Calu3 (cell line): ENCODE results near the gene TOB2. TPM values are rescaled to one million over a fixed set of nuclear protein-coding genes. Genes with fewer than 3 reads are reported as not detected.
A peak's percentile ranks its signal among the peaks of the same experiment; 100 is the strongest.

Source experiments
- BruUV-seq: library from RNA; stranded (reverse); fragments of 400-500 nt; replicated peaks from 2 replicates; lab custom pipeline; 2021; lab: Mats Ljungman, UMichigan
- CTCF ChIA-PET: fragments of 300-600 bp; sonication (Branson Sonifier 250); formaldehyde crosslinking; loops from one replicate; lab custom pipeline; 2022; ENCODE audit warnings: antibody characterized with exemption; lab: Charles Lee
- DNase-seq: peaks from one replicate; pipeline ENCODE4 v3.0.0; 2022
- H3K27ac Mint-ChIP-seq: one replicate; pipeline ENCODE4 v1.8.0; 2022; ENCODE audit warnings: mixed read lengths; ENCODE audit not compliant: unreplicated experiment
- H3K27me3 Mint-ChIP-seq: one replicate; pipeline ENCODE4 v1.8.0; 2022; ENCODE audit warnings: mixed read lengths; ENCODE audit not compliant: unreplicated experiment
- H3K36me3 Mint-ChIP-seq: one replicate; pipeline ENCODE4 v1.8.0; 2022; ENCODE audit warnings: mild to moderate bottlenecking, moderate library complexity, mixed read lengths; ENCODE audit not compliant: insufficient read depth, unreplicated experiment
- H3K4me1 Mint-ChIP-seq: one replicate; pipeline ENCODE4 v1.8.0; 2022; ENCODE audit warnings: mild to moderate bottlenecking, low read depth, mixed read lengths; ENCODE audit not compliant: unreplicated experiment
- H3K4me3 Mint-ChIP-seq: one replicate; pipeline ENCODE4 v1.8.0; 2022; ENCODE audit warnings: mild to moderate bottlenecking, low read depth, moderate library complexity, mixed read lengths; ENCODE audit not compliant: unreplicated experiment
- H3K9me3 Mint-ChIP-seq: one replicate; pipeline ENCODE4 v1.8.0; 2022; ENCODE audit warnings: low read depth, mixed read lengths; ENCODE audit not compliant: unreplicated experiment
- CTCF ChIP-seq: fragments of 200-600 bp; IDR thresholded peaks from one replicate; pipeline ENCODE4 v1.8.0; 2022; ENCODE audit warnings: antibody characterized with exemption; ENCODE audit not compliant: unreplicated experiment
- intact Hi-C: fragments of 100-400 bp; cut with micrococcal nuclease; formaldehyde crosslinking; loops from one replicate; pipeline ENCODE4 v1.10.0; 2022; ENCODE audit not compliant: unreplicated experiment
- total RNA-seq: library from RNA; stranded (reverse); gene quantifications from 2 replicates; pipeline ENCODE4 v1.2.3, GENCODE V29; 2022

The TOB2 gene
- total RNA-seq, 1 experiment from 2014 or later, result 57.3 TPM

DNA sequence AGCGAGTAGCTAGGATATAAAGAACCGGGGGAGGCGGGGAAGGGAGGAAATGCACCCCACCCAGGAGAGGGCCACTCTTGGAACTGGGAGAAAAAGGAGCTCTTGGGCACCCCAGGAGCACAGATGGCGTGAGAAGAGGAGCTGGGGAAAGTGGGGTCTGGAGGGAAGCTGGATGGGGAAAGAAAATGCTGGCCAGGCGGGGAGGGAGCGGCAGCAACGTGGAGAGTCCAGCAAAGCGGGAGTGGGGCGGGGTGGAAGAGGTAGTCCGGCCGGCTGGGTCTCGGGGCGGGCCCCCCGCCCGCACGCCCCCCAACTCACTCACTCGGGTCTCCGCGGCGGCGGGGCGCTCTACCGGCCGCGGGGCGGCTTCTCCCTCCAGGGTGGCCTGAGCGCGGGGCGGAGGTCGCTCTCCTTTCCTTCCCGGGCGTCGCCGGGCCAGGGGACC, 522 bp downstream of the TOB2 start:
- DNase-seq, result peak; percentile 31
- Mint-ChIP-seq H3K27me3 (no peaks in the 10 kb centered on the region), H3K36me3 (peaks cover 80% of the 10 kb centered on the region), H3K27ac (peak overlapping the region; percentile 98), H3K4me3 (peak overlapping the region; percentile 93), H3K4me1 (peaks cover 22% of the 10 kb centered on the region), H3K9me3 (no peaks in the 10 kb centered on the region)
- CTCF ChIA-PET, result interaction anchor here (0.6 to 1.1 kb wide), 4 partner anchors 42 to 145 kb away, joined by 3 to 5 read pairs (median 4); partner anchors contain the start of gene TEF
- no peak for TF ChIP-seq CTCF
- no TSS peak for BruUV-seq
- intact Hi-C loops, result no loop called here

DNA sequence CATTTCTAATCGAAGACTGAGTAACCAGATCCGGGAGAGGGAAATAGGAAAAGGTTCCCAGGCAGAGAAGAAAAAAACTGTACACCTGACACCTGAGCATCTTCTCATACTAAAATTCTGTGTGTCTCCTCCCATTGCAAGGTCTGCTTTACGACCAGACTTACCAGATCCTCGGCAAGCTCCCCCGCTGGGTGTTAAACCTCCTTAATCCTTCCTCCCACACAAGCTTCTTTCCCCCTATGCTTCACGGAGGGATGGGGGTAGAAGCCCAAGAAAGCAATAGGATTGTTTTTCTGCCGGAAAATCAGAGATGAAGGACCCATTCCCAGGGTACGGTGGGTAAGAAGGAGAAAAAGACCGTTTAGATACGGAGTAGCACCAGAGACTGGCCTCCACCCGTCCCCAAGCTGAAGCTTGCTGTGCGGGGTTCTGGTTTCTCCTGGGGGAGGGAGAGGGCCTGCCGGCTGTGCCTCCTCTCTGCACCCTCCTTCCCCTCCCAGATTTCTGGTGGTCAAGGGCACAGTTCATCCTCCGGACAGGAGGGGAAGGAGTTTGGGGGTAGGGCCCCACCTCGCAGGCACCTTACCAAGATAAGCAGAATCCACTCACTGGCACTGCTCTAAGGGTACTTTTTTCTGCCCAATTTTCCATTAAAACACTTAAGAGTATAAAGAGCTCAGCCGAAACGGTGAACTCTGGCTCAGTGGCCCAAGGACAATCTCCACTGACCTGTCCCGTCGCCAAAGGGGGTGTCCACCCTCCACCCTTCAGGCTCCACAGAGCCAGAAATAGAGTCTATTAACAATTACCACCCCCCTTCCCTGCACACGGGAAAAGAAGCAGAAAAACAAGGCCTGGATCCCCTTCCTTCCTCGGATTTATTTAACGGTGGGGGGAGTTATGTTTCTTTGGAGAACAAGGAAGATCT, 1.2 kb downstream of the TOB2 start:
- H3K9me3 Mint-ChIP-seq, result no peaks in the 10 kb centered on the region
- no peaks in the 10 kb centered on the region for H3K27me3 Mint-ChIP-seq
- H3K4me3 Mint-ChIP-seq, result peak overlapping the region; percentile 93
- H3K36me3 Mint-ChIP-seq, result peaks cover 87% of the 10 kb centered on the region
- no peak for TF ChIP-seq CTCF
- TSS peak; percentile 39 for BruUV-seq
- H3K4me1 Mint-ChIP-seq, result peaks cover 22% of the 10 kb centered on the region
- no peak for DNase-seq
- H3K27ac Mint-ChIP-seq, result peak overlapping the region; percentile 98
- CTCF ChIA-PET, result interaction anchor here (0.6 to 1.1 kb wide), 3 partner anchors 42 to 146 kb away, joined by 3 to 5 read pairs (median 4); no protein-coding TSS in a partner anchor
- intact Hi-C loops, result no loop called here

GRCh38 chr22:41444360-41445128, 2.1 kb downstream of the TOB2 start:
- CTCF ChIA-PET, result no interaction called here
- H3K4me3 Mint-ChIP-seq, result peak overlapping the region; percentile 93

More at GRCh38 chr22:41444360-41445128, 2.1 kb downstream of the TOB2 start:
- H3K4me1 Mint-ChIP-seq, result peaks cover 22% of the 10 kb centered on the region
- peaks cover 94% of the 10 kb centered on the region for H3K36me3 Mint-ChIP-seq
- TF ChIP-seq CTCF, result no peak
- DNase-seq, result peak; percentile 93
- H3K27ac Mint-ChIP-seq, result peak overlapping the region; percentile 98
- H3K27me3 Mint-ChIP-seq, result no peaks in the 10 kb centered on the region
- intact Hi-C loops, result no loop called here
- BruUV-seq, result no TSS peak
- H3K9me3 Mint-ChIP-seq, result no peaks in the 10 kb centered on the region
